Measurements from ENCODE around the gene TPCN2.

The TPCN2 gene

DNA sequence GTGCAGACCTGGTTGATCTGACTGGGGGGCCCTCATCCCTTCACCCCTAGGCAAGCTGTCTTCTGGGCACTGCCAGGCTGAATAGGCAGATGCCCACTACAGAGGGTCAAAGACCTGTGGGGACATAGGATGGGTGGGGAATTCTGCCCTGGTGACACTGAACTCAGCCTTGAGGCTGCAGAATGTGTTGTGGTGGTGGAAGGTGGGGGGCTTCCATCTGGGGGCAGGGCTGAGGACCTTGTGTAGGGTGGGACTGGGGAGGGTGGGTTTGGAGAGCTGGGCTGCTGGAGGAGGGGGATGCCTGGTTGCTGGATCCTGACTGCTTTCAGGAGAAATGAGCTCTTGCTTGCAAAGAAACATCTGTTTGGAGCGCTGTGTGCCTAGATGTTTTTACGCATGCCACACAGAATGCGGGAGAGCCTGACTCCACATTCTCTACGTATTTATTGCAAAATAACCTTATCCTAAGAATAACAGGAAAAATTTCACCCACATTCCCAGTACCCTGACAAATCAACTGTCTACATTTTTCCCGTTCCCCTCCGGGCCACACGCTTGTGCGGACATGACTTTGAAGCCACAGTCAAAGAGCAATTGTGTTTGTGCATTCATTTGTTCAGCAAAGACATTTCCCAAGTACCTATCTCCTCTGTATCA, 125.3 kb downstream of the TPCN2 start:
- no peaks in the 10 kb centered on the region for H3K36me3 ChIP-seq
- H3K9me3 ChIP-seq = no peaks in the 10 kb centered on the region
- no peaks in the 10 kb centered on the region for H3K27me3 ChIP-seq
- no peak overlapping the region for H3K27ac ChIP-seq
- TF ChIP-seq, protein P1, sequence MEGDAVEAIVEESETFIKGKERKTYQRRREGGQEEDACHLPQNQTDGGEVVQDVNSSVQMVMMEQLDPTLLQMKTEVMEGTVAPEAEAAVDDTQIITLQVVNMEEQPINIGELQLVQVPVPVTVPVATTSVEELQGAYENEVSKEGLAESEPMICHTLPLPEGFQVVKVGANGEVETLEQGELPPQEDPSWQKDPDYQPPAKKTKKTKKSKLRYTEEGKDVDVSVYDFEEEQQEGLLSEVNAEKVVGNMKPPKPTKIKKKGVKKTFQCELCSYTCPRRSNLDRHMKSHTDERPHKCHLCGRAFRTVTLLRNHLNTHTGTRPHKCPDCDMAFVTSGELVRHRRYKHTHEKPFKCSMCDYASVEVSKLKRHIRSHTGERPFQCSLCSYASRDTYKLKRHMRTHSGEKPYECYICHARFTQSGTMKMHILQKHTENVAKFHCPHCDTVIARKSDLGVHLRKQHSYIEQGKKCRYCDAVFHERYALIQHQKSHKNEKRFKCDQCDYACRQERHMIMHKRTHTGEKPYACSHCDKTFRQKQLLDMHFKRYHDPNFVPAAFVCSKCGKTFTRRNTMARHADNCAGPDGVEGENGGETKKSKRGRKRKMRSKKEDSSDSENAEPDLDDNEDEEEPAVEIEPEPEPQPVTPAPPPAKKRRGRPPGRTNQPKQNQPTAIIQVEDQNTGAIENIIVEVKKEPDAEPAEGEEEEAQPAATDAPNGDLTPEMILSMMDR (IDR thresholded peaks at IDR 0.05) = no peak
- no peaks in the 10 kb centered on the region for H3K4me1 ChIP-seq (ENCODE audit: control insufficient read depth in 1 of 2, insufficient read depth in 1 of 2, low read depth in 1 of 2, low read length in 1 of 2)
- no peak overlapping the region for H3K4me3 ChIP-seq (ENCODE audit: low read depth in 1 of 2, low read length in 1 of 2)

DNA sequence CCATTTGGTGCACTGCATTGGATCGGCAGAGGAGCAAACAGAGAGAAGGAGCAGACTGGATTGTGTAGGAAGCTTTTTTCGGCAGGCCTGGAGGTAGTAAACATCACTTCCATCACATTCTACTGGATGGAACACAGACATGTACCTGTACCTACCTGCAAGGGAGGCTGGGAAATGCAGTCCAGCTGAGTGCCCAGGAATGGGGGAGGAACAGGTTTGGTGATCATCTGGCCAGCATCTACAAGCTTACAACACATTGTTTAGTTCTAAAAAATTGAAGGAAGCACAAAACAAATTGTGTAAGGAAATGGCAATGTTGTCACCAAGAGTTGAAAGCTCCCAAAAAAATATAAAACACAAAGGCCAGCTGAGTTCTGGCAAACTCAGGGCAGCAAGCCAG, 126.1 kb downstream of the TPCN2 start:
- Histone ChIP-seq H3K9me3 (no peaks in the 10 kb centered on the region), H3K4me1 (ENCODE audit: control insufficient read depth in 1 of 2, insufficient read depth in 1 of 2, low read depth in 1 of 2, low read length in 1 of 2) (no peaks in the 10 kb centered on the region), H3K27ac (no peak overlapping the region), H3K4me3 (ENCODE audit: low read depth in 1 of 2, low read length in 1 of 2) (no peak overlapping the region), H3K27me3 (no peaks in the 10 kb centered on the region), H3K36me3 (no peaks in the 10 kb centered on the region)
- TF ChIP-seq, protein P1 (IDR thresholded peaks at IDR 0.05) = no peak

DNA sequence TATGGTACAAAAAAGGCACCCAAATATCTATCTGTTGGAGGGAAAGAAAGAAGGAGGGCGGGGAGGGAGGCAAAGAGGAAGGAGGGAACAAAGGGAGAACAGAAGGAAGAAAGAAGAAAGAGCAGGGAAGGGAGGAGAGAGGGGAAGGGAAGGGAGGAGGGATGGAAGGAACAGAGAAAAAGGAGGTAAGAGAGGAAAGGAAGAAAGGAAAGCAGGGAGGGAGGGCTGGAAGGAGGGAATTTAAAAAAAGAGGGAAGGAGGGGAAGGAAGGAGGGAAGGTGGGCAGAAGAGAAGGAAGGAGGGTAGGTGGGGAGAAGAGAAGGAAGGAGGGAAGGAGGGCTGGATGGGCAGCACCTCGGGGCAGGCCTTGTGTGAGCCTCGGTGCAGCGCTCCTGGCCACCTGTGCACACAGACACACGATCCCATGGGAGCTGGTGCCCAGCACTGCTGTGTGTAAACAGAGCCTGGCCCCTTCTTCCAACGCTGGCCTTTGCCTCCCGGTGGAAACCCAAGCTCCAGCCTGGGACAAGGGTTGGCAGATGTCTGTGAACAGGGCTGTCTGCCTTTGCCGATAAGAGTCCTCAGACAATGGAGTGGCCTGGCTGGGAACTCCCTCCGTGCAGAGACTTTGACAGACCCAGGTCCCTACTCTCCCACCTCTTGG, 130.2 kb downstream of the TPCN2 start:
- no peaks in the 10 kb centered on the region for H3K4me1 ChIP-seq (ENCODE audit: control insufficient read depth in 1 of 2, insufficient read depth in 1 of 2, low read depth in 1 of 2, low read length in 1 of 2)
- no peak overlapping the region for H3K4me3 ChIP-seq (ENCODE audit: low read depth in 1 of 2, low read length in 1 of 2)
- no peaks in the 10 kb centered on the region for H3K9me3 ChIP-seq
- H3K27me3 ChIP-seq = no peaks in the 10 kb centered on the region
- TF ChIP-seq, protein P1 (IDR thresholded peaks at IDR 0.05) = no peak
- H3K36me3 ChIP-seq = no peaks in the 10 kb centered on the region
- no peak overlapping the region for H3K27ac ChIP-seq

DNA sequence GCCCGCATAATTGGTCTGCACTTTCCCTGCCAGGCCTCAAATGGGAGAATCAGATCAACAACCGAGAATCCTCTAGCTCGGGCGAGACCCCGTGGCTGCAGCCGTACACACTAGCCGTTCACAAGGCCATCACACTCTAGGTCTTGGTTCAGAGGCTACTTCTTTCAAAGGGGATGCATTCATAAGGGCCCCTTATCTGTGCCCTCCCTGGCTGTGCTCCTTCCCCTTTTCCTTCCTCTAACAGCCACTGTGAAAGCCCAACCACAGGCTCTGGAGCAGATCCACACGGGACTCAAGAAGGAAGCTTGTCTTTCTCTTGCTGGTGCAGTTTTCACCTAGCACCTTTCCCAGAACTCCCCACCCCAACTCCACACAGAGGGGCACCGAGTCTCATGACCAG, 131.5 kb downstream of the TPCN2 start:
- no peaks in the 10 kb centered on the region for H3K27me3 ChIP-seq
- H3K4me1 ChIP-seq (ENCODE audit: control insufficient read depth in 1 of 2, insufficient read depth in 1 of 2, low read depth in 1 of 2, low read length in 1 of 2) = no peaks in the 10 kb centered on the region
- no peaks in the 10 kb centered on the region for H3K9me3 ChIP-seq
- no peak overlapping the region for H3K27ac ChIP-seq
- no peaks in the 10 kb centered on the region for H3K36me3 ChIP-seq
- no peak overlapping the region for H3K4me3 ChIP-seq (ENCODE audit: low read depth in 1 of 2, low read length in 1 of 2)
- TF ChIP-seq, protein P1 (IDR thresholded peaks at IDR 0.05) = no peak

DNA sequence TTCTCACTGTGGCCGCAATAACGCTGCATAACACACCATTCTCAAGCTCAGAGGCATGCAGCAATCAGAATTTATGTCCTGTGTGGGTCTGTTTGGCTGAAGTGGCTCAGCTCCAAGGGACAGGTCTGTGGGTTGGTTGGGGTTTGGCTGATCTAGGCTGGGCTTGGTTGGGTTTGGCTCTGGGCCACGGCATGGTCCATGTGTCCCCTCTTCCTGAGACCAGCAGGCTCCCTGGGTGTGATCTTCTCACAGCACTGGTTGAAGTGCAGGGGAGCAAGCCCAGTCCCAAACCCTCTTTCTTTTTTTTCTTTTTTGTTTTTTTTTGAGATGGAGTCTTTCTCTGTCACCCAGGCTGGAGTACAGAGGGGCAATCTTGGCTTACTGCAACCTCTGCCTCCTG, 132.0 kb downstream of the TPCN2 start:
- Histone ChIP-seq H3K9me3 (no peaks in the 10 kb centered on the region), H3K4me1 (ENCODE audit: control insufficient read depth in 1 of 2, insufficient read depth in 1 of 2, low read depth in 1 of 2, low read length in 1 of 2) (no peaks in the 10 kb centered on the region), H3K4me3 (ENCODE audit: low read depth in 1 of 2, low read length in 1 of 2) (no peak overlapping the region), H3K27ac (no peak overlapping the region), H3K27me3 (no peaks in the 10 kb centered on the region), H3K36me3 (no peaks in the 10 kb centered on the region)
- TF ChIP-seq, protein P1 (IDR thresholded peaks at IDR 0.05) = no peak
